GM18907 (cell line): ENCODE results near the gene AKAP9.
"Not testable (repeated sequence)": the region's sequence is repeated elsewhere in the genome, so short reads cannot be mapped to it uniquely, and the experiment has no call there.

Experiments
- ATAC-seq: cut with Tn5 transposase; IDR thresholded peaks from one replicate; pipeline ENCODE4 v1.9.1; 2021; ENCODE audit warnings: mild to moderate bottlenecking, moderate library complexity; ENCODE audit not compliant: unreplicated experiment

The AKAP9 gene

DNA sequence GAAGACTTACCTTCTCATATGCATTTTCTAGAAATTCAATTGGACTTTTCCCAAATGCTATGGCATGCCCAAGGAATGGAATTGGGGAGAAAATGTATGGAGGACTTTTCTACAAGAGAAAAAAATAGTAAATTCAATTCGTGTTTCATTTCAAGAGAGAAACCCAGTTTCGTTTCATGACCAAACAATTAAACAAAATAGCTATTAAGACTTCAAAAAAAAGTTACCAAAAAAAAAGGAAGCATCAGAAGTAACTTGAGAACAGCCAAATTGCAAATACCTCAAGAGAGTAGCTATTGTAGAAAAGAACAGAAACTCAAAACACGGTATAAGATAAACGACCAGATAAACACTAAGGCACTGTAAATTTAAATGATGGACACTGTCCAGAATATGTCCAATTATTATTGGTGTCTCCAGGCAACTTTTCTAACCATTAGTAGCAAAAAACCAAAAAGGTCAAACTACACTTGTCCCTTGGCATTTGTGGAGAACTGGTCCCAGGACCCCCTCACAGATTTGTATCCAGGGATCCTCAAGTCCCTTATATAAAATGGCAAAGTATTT, 191.2 kb downstream of the AKAP9 start:
- ATAC-seq = no peak

DNA sequence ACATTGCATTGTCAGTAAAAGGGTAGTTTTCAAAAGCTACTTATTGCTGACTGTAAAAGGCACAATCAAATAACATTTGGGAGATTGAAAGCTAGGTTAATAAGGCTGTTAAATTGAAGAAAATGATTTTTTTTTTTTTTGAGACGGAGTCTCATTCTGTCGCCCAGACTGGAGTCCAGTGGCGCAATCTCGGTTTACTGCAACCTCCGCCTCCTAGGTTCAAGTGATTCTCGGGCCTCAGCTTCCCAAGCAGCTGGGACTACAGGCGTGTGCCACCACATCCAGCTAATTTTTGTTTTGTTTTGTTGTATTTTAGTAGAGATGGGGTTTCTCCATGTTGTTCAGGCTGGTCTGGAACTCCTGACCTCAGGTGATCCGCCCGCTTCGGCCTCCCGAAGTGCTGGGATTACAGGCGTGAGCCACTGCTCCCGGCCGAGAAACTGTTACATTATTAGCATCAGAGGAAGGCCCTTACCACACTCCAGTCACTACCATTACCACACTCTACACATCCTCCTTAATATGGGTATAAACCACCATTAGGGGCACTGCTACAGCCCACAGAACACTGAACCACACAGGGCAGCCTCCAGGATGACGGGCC, 192.6 kb downstream of the AKAP9 start:
- ATAC-seq = peak; percentile 33

DNA sequence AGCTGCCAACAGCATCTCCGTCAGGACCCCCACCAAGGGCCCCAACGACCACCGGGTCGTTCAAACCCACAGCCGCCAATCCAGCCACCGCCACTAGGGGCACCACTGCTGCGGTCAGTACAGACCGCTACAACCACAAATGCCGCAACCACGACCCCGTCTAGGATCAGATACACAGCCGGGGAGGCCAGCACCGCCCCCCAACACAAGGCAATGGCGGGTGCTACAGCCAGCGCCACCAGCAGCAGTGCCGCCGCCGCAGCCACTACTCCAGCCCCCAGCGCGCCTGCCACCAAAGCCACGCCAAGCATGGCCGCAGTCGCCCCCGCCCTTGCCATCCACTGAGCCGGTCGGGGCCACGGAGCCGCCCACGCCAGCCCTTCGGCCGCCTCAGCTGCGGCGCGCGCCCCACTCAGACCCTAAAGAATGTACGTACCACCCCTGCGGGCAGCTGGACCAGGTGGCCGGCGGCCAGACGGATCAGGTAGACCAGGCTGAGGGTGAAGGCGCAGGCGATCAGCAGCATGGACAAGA, 193.1 kb downstream of the AKAP9 start:
- ATAC-seq = peak; percentile 39

DNA sequence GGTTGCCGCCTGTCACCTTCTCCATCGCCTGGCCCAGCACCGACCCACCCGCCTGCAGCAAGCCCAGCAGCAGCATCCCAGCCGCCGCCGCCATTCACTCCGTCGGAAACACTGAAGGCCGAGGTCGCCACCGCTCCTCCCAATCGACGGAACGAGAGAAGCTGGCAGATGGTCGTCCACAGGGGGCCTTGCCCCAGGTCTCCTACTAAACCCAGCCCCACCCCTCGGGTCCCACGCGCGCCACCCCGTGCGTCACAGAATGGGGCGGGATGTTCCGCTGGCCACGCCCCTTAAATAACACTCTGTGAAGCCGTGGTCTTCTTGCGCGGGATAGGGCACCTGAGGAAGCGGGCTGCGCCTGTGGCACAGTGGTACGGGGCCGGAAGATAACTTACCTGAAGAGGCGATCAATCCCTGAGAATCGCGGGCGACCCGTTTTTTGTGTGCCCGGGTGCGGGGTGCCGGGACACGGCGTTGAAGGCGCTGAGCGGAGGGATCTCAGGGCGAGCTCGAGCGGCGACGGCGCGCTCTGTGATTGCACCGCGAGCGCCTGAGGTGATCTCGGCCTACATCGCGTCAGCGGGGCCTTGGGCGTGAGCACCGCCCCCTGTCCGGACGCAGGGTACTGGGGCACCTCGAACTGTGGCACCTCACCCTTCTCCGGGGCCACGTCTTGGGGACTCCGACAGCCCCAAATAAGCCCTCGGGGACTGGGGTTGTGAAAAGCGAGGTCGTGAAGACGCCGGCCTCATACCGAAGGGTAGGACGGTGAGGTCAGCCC, 193.8 kb downstream of the AKAP9 start, which contains the start of gene CYP51A1:
Gene CYP51A1, minus strand, starts transcription at position 207 of the 781 bp plus-strand sequence. Its CDS starts 113 bp downstream, at position 94.
- peak; percentile 92 for ATAC-seq

DNA sequence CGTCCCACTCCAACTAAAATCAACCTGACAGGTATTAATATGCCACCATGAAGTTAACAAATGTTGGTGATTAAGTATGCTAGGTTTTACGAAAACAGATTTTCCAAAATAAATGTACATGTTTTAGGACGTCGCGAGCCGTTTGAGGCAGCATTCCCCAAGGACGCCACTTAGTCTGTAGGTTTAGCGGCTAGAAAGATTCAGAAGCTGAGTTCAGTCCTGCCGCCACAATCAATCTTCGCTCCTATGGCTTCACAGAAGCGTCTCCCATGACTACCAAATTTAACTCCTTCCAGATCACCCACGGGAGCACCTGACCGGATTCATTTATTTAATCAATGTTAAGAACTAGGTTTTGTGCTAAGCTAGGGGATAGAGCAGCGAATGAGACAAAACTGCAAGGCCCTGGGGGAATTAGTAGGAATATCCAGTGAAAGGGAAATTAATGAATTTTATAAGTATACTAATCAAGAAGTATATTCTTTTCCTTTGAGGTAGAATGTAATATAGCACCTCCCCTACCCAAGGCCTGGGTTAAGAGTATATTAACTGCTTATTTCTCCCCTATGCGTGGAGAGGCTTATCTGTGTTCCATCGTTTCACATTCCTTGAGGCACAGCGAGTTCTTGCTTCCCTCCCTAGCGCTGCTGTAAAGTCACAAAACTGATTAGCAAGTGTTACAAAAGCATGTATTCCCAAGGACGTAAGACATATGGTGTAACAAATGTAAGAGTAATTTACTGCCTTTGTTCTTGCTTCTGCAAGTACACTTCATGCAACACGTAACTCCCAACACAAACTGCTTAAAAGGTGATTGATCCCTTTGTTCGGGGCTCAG, 194.6 kb downstream of the AKAP9 start:
- no peak for ATAC-seq

DNA sequence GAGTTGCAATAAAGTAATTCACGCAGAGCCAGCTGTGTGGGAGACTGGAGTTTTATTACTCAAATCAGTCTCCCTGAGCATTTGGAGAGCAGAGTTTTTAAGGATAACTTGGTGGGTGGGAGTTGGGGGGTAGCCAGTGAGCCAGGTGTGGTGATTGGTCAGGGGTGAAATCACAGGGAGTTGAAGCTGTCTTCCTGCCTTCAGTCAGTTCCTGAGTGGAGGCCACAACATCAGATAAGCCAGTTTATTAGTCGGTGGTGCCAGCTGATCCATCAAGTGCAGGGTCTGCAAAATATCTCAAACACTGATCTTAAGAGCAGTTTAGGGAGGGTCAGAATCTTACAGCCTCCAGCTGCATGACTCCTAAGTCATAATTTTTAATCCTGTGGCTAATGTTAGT, 196.9 kb downstream of the AKAP9 start:
- ATAC-seq = no peak

DNA sequence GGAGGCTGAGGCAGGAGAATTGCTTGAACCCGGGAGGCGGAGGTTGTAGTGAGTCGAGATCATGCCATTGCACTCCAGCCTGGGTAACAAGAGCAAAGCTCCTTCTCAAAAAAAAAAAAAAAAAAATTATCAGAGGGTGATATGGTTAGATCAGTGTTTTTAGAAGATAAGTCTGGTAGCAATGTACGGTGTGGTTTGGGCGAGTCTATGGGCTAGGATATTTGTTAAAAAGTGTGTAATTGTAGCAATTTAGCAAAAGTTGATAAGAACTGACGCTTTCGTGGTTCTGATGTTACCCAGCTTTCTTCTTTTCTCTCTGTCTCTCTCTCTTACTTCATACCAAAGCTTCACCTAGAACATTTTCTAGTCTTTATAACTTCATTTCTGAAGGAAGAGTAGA, 200.5 kb downstream of the AKAP9 start:
- no peak for ATAC-seq

DNA sequence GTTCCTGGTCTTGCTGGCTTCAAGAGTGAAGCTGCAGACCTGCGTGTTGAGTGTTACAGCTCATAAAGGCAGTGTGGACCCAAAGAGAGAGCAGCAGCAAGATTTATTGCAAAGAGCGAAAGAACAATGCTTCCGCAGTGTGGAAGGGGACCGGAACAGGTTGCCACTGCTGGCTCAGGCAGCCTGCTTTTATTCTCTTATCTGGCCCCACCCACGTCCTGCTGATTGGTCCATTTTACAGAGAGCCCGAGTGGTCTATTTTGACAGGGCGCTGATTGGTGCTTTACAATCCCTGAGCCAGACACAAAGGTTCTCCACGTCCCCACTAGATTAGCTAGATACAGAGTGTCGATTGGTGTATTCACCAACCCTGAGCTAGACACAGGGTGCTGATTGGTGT, 202.1 kb downstream of the AKAP9 start:
- ATAC-seq = not testable (repeated sequence)

DNA sequence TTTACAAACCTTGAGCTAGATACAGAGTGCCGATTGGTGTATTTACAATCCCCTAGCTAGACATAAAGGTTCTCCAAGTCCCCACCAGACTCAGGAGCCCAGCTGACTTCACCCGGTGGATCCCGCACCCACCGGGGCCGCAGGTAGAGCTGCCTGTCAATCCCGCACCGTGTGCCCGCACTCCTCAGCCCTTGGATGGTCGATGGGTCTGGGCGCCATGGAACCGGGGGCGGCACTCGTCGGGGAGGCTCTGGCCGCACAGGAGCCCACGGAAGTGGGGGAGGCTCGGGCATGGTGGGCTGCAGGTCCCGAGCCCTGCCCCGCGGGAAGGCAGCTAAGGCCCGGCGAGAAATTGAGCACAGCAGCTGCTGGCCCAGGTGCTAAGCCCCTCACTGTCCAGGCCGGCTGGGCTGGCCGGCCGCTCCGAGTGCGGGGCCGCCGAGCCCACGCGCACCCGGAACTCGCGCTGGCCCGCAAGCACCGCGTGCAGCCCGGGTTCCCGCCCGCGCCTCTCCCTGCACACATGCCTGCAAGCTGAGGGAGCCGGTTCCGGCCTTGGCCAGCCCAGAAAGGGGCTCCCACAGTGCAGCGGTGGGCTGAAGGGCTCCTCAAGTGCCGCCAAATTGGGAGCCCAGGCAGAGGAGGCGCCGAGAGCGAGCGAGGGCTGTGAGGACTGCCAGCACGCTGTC, 202.7 kb downstream of the AKAP9 start:
- not testable (repeated sequence) for ATAC-seq

DNA sequence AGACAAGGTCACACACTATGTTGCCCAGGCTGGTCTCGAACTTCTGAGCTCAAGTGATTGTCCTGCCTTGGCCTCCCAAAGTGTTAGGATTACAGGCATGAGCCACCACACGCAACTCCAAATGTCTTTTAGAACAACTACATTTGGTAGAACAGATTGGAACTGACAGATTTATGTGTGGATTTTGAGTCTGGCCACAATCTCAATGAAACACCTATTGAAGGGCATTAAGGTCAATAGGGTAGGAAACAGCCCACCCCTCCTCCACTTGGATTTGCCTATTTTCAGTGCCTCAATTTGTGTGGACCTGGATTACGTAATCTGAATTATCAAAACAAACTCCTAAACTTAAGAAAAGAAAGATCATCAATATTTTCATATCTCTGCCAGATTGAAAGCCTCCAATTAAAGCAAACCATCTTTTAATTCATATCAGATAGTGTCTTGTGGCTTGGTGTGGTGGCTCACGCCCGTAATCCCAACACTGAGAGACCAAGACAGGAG, 209.1 kb downstream of the AKAP9 start:
- no peak for ATAC-seq

DNA sequence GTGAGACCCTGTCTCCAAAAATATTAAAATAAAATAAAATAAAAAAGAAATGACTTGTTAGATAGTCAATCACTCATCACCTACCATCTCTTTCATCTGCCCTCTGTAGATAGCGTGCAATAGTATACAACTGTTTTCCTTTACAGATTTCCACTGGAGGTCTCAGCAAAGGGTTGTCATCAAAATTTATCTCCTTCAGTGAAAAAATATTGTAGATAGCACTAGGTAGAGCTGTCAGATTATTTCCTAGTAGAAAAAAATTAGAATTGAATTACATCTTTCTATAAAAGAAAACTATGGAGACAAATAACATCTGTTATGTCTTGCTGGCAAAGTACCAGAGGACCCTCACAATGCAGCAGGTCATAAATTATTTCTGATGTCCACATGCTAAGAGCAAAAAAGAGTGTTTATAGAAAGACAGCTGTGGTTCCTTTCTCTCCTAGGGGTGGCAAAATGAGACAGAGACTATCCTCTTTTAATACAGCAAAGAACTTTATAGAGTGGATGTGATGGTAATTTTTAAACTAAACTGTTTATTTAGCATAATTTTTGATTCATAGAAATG, 209.9 kb downstream of the AKAP9 start:
- no peak for ATAC-seq

DNA sequence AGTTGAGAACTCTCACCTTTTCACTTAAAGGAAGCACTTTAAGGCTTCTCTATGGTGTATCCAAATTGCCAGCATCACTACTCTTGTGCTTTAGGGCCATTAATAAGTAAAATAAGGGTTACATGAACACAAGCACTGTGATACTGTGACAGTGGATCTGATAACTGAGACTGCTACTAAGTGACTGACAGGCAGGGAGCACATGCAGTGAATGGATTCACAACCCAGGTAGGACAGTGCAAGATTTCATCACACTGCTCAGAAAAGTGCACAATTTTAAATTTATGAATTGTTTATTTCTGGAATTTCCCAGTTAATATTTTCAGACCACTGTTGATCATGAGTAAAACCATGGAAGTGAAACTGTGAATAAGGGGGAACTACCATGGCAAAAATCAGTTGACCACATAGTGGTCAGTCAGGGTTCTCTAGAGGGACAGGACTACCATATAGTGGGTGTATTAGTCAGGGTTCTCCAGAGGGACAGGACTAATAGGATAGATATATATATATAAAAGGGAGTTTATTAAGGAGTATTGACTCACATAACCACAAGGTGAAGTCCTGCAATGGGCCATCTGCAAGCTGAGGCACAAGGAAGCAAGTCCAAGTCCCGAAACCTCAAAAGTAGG, 214.6 kb downstream of the AKAP9 start:
- no peak for ATAC-seq

DNA sequence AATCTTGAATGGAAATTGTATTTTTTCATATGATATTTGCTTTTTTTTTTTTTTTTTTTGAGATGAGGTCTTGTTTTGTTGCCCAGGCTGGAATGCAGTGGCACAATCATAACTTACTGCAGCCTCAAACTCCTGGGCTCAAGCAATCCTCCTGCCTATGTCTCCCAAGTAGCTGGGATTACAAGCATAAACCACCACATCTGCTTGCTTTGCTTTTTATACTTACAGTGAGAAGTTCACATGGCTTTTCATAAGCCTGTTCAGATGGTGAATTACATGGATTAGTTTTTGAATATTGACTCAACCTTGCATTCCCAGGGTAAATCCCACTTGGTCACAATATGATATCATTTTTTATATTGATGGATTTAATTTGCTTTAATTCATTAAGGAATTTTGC, 216.3 kb downstream of the AKAP9 start:
- no peak for ATAC-seq

DNA sequence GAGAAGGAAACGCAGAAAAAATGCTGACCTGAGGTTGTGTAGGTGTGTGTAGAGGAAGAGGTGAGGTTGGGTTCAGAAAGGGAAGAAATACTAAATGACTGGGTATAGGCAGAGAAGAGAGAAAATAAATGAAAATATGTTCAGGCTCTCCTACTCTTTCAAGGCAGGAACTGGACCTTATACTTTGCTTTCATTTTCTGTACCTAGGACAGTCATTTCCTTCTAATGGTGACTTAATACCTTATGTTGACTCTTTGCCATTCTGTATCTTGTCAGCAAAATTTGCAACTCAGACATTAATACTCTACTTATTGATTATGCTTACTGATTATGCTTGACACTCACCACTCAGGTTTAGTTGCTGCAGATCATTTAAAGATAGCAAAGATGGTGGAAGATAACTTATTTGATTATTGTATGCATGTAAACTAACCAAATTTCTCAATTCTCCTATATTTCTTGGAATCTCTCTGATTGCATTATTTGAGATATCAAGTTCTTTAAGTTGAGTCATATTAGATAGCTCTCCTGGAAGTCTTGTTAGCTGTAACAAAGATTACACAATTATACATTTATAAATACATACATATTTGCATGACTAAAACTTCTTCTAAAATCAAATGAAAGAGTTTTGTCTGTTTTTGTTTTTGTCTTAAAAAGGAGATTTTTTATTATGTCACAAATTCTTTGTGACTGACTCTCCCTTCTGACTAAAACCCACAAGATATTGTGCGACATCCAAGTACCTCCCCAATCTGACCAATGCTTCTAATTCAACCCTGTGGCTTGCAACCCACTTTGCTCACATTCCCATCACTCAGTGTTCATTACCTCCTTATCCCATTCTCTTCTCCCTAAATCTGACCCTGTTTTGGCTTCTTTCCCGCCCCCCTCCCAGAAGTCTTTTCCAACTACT, 218.3 kb downstream of the AKAP9 start:
- peak; percentile 85 for ATAC-seq
